Trophoblast cell (in vitro differentiated cells and primary cell): ENCODE data around the gene GPN3.
"Not testable (repeated sequence)": the region's sequence is repeated elsewhere in the genome, so short reads cannot be mapped to it uniquely, and the experiment has no call there.

Experiments
- DNase-seq, 2 donors: peaks; one replicate each; pipeline ENCODE4 v3.0.0-alpha.2; 2016
- H2AFZ ChIP-seq: 2 replicates; pipeline ENCODE4 v1.6.1; 2013; ENCODE audit warnings: low read length, moderate library complexity, mild to moderate bottlenecking; ENCODE audit not compliant: insufficient read depth, poor library complexity
- H2AK5ac ChIP-seq: 2 replicates; pipeline ENCODE4 v1.6.1; 2013; ENCODE audit warnings: mild to moderate bottlenecking, low read length
- H2BK120ac ChIP-seq: 2 replicates; pipeline ENCODE4 v1.6.1; 2013; ENCODE audit warnings: low read length, mild to moderate bottlenecking, moderate library complexity; ENCODE audit not compliant: insufficient read depth, poor library complexity
- H2BK12ac ChIP-seq: 2 replicates; pipeline ENCODE4 v1.6.1; 2013; ENCODE audit warnings: mild to moderate bottlenecking, low read length, moderate library complexity
- H2BK5ac ChIP-seq: 2 replicates; pipeline ENCODE4 v1.6.1; 2013; ENCODE audit warnings: low read length, low read depth, moderate library complexity, mild to moderate bottlenecking; ENCODE audit not compliant: poor library complexity
- H3K14ac ChIP-seq: 2 replicates; pipeline ENCODE4 v1.6.1; 2013; ENCODE audit warnings: mild to moderate bottlenecking, low read length
- H3K18ac ChIP-seq: 2 replicates; pipeline ENCODE4 v1.6.1; 2013; ENCODE audit warnings: mild to moderate bottlenecking, low read length
- H3K23ac ChIP-seq: 2 replicates; pipeline ENCODE4 v1.6.1; 2013; ENCODE audit warnings: low read length
- H3K27ac ChIP-seq: 2 replicates; pipeline ENCODE4 v1.5.1; 2013; ENCODE audit warnings: low read depth, mild to moderate bottlenecking, inconsistent platforms, low read length, moderate library complexity
- H3K27me3 ChIP-seq: 2 replicates; pipeline ENCODE4 v1.6.1; 2013; ENCODE audit warnings: inconsistent platforms, mild to moderate bottlenecking, low read length, moderate library complexity; ENCODE audit not compliant: insufficient read depth
- H3K36me3 ChIP-seq, 2 experiments: 1 replicate in 1 of 2; 2 replicates in 1 of 2; pipeline ENCODE4 v1.6.1; 2013; ENCODE audit warnings: low read length in 2 of 2, mild to moderate bottlenecking in 2 of 2, moderate library complexity in 1 of 2; ENCODE audit not compliant: insufficient read depth in 2 of 2, control insufficient read depth in 1 of 2
- H3K4ac ChIP-seq: 2 replicates; pipeline ENCODE4 v1.6.1; 2013; ENCODE audit warnings: low read depth, mild to moderate bottlenecking, low read length, moderate library complexity
- H3K4me1 ChIP-seq, 2 experiments: 1 replicate in 1 of 2; 2 replicates in 1 of 2; pipeline ENCODE4 v1.6.1; 2013; ENCODE audit warnings: low read length in 2 of 2, mild to moderate bottlenecking in 2 of 2, moderate library complexity in 1 of 2; ENCODE audit not compliant: insufficient read depth in 2 of 2, control insufficient read depth in 1 of 2
- H3K4me2 ChIP-seq: 2 replicates; pipeline ENCODE4 v1.6.1; 2013; ENCODE audit warnings: inconsistent platforms, mild to moderate bottlenecking, low read length, moderate library complexity
- H3K4me3 ChIP-seq: 2 replicates; pipeline ENCODE4 v1.5.1; 2013; ENCODE audit warnings: mild to moderate bottlenecking, low read depth, low read length, inconsistent platforms
- H3K79me1 ChIP-seq: one replicate; pipeline ENCODE4 v1.6.1; 2013; ENCODE audit warnings: low read length
- H3K79me2 ChIP-seq: 2 replicates; pipeline ENCODE4 v1.6.1; 2013; ENCODE audit warnings: low read length, mild to moderate bottlenecking; ENCODE audit not compliant: control insufficient read depth, insufficient read depth, poor library complexity
- H3K9ac ChIP-seq: 2 replicates; pipeline ENCODE4 v1.6.1; 2013; ENCODE audit warnings: mild to moderate bottlenecking, low read length
- H3K9me3 ChIP-seq: 2 replicates; pipeline ENCODE4 v1.6.1; 2013; ENCODE audit warnings: low read depth, mild to moderate bottlenecking, control low read depth, inconsistent platforms, low read length; ENCODE audit not compliant: insufficient read depth
- H4K12ac ChIP-seq: 2 replicates; pipeline ENCODE4 v1.6.1; 2013; ENCODE audit warnings: low read depth, mild to moderate bottlenecking, low read length, moderate library complexity
- H4K8ac ChIP-seq: 2 replicates; pipeline ENCODE4 v1.6.1; 2013; ENCODE audit warnings: low read depth, mild to moderate bottlenecking, low read length, moderate library complexity
- H4K91ac ChIP-seq: one replicate; pipeline ENCODE4 v1.6.1; 2013; ENCODE audit warnings: low read depth, mild to moderate bottlenecking, low read length, moderate library complexity
- WGBS: extraction: QIAGEN DNeasy Blood & Tissue Kit; methylation state at CpG from one replicate; pipeline ENCODE4 v1.1.7; 2013; ENCODE audit warnings: missing lambda C conversion rate; ENCODE audit not compliant: insufficient read length, insufficient coverage; ENCODE audit errors: extremely low coverage; 5-methylcytosine and 5-hydroxymethylcytosine counted together

The GPN3 gene

GRCh38 chr12:110444455-110444854 is 23.6 kb downstream of the GPN3 start:
- Histone ChIP-seq H3K27me3 (no peaks in the 10 kb centered on the region), H3K36me3 (peaks cover 26 to 36% of the 10 kb centered on the region in 2 experiments), H3K18ac (no peak overlapping the region), H3K14ac (no peak overlapping the region), H2BK120ac (no peak overlapping the region), H2BK5ac (no peak overlapping the region), H4K91ac (no peak overlapping the region), H4K12ac (no peak overlapping the region), H2AFZ (no peak overlapping the region), H3K79me1 (peaks cover under 1% of the 10 kb centered on the region), H2AK5ac (no peak overlapping the region), H3K23ac (no peak overlapping the region), H3K4me2 (no peak overlapping the region), H3K4ac (no peak overlapping the region), H3K4me1 (peaks cover 4 to 5% of the 10 kb centered on the region in 2 experiments), H2BK12ac (no peak overlapping the region), H3K4me3 (no peak overlapping the region), H3K9ac (no peak overlapping the region), H3K79me2 (peaks cover 9% of the 10 kb centered on the region), H3K27ac (no peak overlapping the region), H3K9me3 (no peaks in the 10 kb centered on the region), H4K8ac (no peak overlapping the region)
- no peak for DNase-seq
- no CpG with 5 or more reads among the region's 3 CpGs for whole genome bisulfite sequencing

- Histone ChIP-seq H4K8ac (no peak overlapping the region), H2BK5ac (no peak overlapping the region), H3K27ac (no peak overlapping the region), H3K27me3 (no peaks in the 10 kb centered on the region), H3K79me2 (no peaks in the 10 kb centered on the region), H3K14ac (no peak overlapping the region), H2AK5ac (no peak overlapping the region), H3K18ac (no peak overlapping the region), H3K79me1 (no peaks in the 10 kb centered on the region), H3K4ac (no peak overlapping the region), H3K9ac (no peak overlapping the region), H4K12ac (no peak overlapping the region), H3K4me3 (no peak overlapping the region), H3K9me3 (no peaks in the 10 kb centered on the region), H2AFZ (no peak overlapping the region), H2BK12ac (no peak overlapping the region), H3K23ac (no peak overlapping the region), H4K91ac (no peak overlapping the region), H2BK120ac (no peak overlapping the region), H3K4me2 (no peak overlapping the region), H3K4me1 (no peaks in the 10 kb centered on the region), H3K36me3 (peaks cover 30 to 38% of the 10 kb centered on the region in 2 experiments)
- WGBS, result no CpG with 5 or more reads among the region's 2 CpGs
- no peak for DNase-seq
Observed at GRCh38 chr12:110436231-110436630, 31.8 kb downstream of the GPN3 start.

- H4K91ac ChIP-seq, result no peak overlapping the region
- H2AK5ac ChIP-seq, result no peak overlapping the region
- H3K36me3 ChIP-seq, result peaks cover 10 to 11% of the 10 kb centered on the region in 2 experiments
- H3K27me3 ChIP-seq, result no peaks in the 10 kb centered on the region
- no peak overlapping the region for H2BK5ac ChIP-seq
- no peak overlapping the region for H3K18ac ChIP-seq
- H3K4me1 ChIP-seq, result no peaks in the 10 kb centered on the region
- H2BK120ac ChIP-seq, result no peak overlapping the region
- no peaks in the 10 kb centered on the region for H3K79me2 ChIP-seq
- no peak overlapping the region for H3K23ac ChIP-seq
- no peak overlapping the region for H3K9ac ChIP-seq
- H3K4me3 ChIP-seq, result no peak overlapping the region
- no peaks in the 10 kb centered on the region for H3K79me1 ChIP-seq
- no peak overlapping the region for H2BK12ac ChIP-seq
- no peaks in the 10 kb centered on the region for H3K9me3 ChIP-seq
- no CpG with 5 or more reads among the region's 12 CpGs for whole genome bisulfite sequencing
- no peak overlapping the region for H3K14ac ChIP-seq
- no peak overlapping the region for H4K8ac ChIP-seq
- peak in 1 of 2 donors; percentile 12 for DNase-seq
- H3K4me2 ChIP-seq, result no peak overlapping the region
- no peak overlapping the region for H2AFZ ChIP-seq
- no peak overlapping the region for H4K12ac ChIP-seq
- no peak overlapping the region for H3K27ac ChIP-seq
- H3K4ac ChIP-seq, result no peak overlapping the region
Observed at GRCh38 chr12:110431957-110432587, 36.0 kb downstream of the GPN3 start.

- not testable (repeated sequence) for H3K4me1 ChIP-seq, H2BK120ac ChIP-seq, H3K23ac ChIP-seq, H3K4ac ChIP-seq, H3K27me3 ChIP-seq, H2BK5ac ChIP-seq, H4K12ac ChIP-seq, H3K9ac ChIP-seq, H2AFZ ChIP-seq, H3K4me3 ChIP-seq, H3K36me3 ChIP-seq, H4K8ac ChIP-seq, H3K79me1 ChIP-seq, H3K4me2 ChIP-seq, DNase-seq, H4K91ac ChIP-seq, H3K79me2 ChIP-seq, H3K18ac ChIP-seq, H3K27ac ChIP-seq, H3K9me3 ChIP-seq, H2AK5ac ChIP-seq, H3K14ac ChIP-seq, H2BK12ac ChIP-seq
- WGBS, result no CpG with 5 or more reads among the region's 15 CpGs
Observed at GRCh38 chr12:110429676-110430075, 38.4 kb downstream of the GPN3 start.
